Measurements from ENCODE around the gene ENGASE.

DNA sequence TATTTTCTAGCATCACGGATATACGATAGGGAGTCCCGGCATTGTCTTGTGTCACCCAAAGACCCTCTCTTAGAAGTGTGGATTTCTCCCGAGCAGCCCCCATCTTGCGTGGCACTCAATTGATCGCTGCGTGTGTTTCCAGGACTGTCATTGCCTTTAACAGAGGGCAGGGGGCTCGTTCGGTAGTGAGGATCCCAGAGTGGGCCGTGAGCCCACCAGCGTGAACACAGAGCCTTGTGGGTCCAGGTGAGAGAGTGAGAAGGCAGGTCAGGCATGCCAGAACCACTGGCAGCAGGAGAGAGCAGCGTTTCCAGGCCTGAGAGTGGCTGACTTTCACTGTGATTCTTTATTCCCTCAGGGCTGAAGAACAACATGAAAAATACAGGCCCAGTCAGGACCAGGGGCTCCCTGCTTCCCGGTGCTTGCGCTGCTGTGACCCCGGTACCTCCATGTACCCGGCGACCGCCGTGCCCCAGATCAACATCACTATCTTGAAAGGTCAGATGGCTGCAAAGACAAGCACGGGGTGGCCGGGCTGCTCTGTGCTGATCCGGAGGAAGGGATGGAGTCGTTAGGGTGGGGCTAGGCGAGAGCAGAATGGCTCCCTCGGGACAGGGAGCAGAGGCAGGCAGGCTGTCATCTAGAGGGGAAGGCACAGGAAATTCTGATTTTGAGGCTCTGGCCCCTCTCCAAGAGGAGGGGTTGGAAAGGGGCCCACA is 28.3 kb upstream of the ENGASE start:
- TF ChIP-seq, protein P1, sequence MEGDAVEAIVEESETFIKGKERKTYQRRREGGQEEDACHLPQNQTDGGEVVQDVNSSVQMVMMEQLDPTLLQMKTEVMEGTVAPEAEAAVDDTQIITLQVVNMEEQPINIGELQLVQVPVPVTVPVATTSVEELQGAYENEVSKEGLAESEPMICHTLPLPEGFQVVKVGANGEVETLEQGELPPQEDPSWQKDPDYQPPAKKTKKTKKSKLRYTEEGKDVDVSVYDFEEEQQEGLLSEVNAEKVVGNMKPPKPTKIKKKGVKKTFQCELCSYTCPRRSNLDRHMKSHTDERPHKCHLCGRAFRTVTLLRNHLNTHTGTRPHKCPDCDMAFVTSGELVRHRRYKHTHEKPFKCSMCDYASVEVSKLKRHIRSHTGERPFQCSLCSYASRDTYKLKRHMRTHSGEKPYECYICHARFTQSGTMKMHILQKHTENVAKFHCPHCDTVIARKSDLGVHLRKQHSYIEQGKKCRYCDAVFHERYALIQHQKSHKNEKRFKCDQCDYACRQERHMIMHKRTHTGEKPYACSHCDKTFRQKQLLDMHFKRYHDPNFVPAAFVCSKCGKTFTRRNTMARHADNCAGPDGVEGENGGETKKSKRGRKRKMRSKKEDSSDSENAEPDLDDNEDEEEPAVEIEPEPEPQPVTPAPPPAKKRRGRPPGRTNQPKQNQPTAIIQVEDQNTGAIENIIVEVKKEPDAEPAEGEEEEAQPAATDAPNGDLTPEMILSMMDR (IDR thresholded peaks at IDR 0.05) = no peak
- TF ChIP-seq POLR2A (IDR thresholded peaks at IDR 0.05) = no peak

Data from lower leg skin (tissue), 3 donors.